ENCODE data around the gene PDE11A. TPM values are rescaled to one million over a fixed set of nuclear protein-coding genes. Genes with fewer than 3 reads are reported as not detected.
A peak's percentile ranks its signal among the peaks of the same experiment; 100 is the strongest.

Gene PDE11A
- total and polyA plus RNA-seq, 2 of the 13 experiments (the other 11 are each of a cell fraction or from before 2014, with no cell fraction given) = 1.2 to 1.7 TPM

DNA sequence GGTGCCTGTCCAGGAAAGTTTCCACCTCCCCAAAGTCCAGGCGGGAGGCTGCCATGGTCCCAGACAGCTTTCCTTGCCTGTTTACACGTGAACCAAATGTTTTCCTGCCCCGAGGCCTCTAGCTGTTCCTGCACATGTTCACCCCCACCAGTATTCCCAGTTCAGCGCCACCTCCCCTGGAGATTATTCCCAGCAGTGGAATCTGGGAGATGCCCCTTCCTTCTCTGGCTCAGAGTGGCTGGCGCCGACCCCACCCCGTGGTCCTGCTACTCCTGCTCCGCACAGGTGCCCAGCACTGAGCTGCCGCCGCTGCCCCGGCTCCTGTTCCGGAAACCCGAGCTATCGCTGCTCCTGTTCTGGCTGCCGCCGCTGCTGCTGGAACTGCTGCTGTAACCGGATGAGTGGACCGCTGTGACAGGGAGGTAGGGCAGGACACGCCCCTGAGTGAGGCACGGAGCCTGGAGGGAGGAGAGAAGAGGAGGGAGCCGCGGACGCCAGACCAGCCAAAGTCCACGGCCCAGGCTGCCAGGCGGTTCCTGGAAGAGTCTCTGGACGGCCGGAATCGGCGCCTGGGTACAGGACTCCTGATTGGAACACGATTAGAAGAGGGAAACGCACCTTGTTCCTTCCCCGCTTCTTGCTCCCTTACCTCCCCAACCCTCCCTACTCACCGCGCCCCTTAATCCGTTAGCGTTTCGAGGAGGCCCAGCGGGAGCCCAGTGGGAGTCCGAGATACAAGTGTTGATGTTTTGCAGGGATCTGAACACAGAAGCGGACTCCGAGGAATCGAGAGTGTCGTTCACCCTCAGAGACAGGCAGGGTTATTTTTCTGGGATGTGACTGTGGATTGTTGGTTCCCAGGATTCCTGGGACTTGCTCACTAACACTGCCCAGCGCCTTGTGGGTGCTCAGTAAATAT is at the start of gene PDE11A (continued):
- TF ChIP-seq, protein P1, sequence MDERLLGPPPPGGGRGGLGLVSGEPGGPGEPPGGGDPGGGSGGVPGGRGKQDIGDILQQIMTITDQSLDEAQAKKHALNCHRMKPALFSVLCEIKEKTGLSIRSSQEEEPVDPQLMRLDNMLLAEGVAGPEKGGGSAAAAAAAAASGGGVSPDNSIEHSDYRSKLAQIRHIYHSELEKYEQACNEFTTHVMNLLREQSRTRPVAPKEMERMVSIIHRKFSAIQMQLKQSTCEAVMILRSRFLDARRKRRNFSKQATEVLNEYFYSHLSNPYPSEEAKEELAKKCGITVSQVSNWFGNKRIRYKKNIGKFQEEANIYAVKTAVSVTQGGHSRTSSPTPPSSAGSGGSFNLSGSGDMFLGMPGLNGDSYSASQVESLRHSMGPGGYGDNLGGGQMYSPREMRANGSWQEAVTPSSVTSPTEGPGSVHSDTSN (CRISPR knock-in tag; IDR thresholded peaks at IDR 0.05) = 0 out of 2 replicates have a peak, but pooled peaks have one; percentile 36
- TF ChIP-seq ZNF781 (CRISPR knock-in tag; IDR thresholded peaks at IDR 0.05; ENCODE audit: borderline replicate concordance, not compliant biosample characterization) (no peak), ZNF792 (CRISPR knock-in tag; IDR thresholded peaks at IDR 0.05) (0 out of 2 replicates have a peak, but pooled peaks have one; percentile 78), MIER2 (CRISPR knock-in tag; IDR thresholded peaks at IDR 0.05) (no peak), ZBTB21 (CRISPR knock-in tag; IDR thresholded peaks at IDR 0.05) (no peak), XBP1 (CRISPR knock-in tag; IDR thresholded peaks at IDR 0.05) (no peak)
- TF ChIP-seq, protein P2, sequence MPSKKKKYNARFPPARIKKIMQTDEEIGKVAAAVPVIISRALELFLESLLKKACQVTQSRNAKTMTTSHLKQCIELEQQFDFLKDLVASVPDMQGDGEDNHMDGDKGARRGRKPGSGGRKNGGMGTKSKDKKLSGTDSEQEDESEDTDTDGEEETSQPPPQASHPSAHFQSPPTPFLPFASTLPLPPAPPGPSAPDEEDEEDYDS (CRISPR knock-in tag; IDR thresholded peaks at IDR 0.05) = peak; percentile 89

DNA sequence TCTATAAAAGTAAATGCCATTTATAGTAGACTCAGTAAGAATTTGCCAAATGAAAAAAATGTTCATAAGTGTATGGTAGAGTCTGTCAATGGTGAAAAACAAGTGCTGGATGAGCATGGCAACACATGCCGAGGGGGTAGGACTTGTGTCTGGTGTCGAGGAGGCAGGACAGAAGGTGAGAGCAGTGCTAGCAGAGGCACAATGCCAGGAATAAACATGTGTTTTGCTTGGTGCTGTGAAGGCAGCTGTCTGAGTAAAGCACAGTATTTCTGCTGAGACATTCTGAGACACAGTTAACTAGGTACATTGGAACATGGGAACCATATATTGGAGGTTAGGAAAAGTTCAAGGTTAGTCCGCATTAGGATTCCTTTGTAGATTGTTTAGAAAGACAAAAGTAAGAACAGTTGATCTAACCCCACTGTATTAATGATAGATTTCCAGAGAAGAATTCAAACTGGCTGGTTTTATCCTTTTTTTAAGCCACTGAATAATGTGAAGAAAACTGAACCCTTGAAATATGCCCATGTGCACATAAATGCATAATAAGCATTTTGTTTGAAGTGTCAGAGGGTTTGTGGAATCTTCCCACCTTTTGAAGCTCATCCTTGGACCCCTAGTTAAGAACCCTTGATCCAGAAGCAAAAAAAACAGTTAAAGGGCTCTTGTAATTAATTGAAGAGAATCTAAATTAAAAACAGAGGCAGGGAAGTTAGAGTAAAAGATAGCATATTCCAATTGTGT is 46.8 kb upstream of the PDE11A start:
- intact Hi-C loops (cut with micrococcal nuclease; ENCODE audit: unreplicated experiment) (no loop called here), in situ Hi-C loops (cut with HindIII; ENCODE audit: extremely low pct_ligation_motif_present, low pct_unique_long_range_greater_than_20kb) (loop anchor here (10.0 kb wide), 1 partner anchor 295 kb away; no protein-coding TSS in a partner anchor)
- Histone ChIP-seq H3K27ac (ENCODE audit: extremely low read length, insufficient read depth, low read length) (no peak overlapping the region), H3K27me3 (ENCODE audit: control insufficient read depth in 1 of 2, insufficient read depth in 2 of 2, low read length in 2 of 2) (no peaks in the 10 kb centered on the region), H3K79me2 (ENCODE audit: insufficient read depth, low read length) (no peaks in the 10 kb centered on the region), H3K4me2 (ENCODE audit: low read depth, low read length) (no peak overlapping the region), H2AFZ (ENCODE audit: low read length) (no peak overlapping the region), H3K9ac (ENCODE audit: insufficient read depth, low read depth, low read length) (no peak overlapping the region), H4K20me1 (ENCODE audit: insufficient read depth, low read length) (no peaks in the 10 kb centered on the region), H3K4me1 (ENCODE audit: insufficient read depth, low read length) (no peaks in the 10 kb centered on the region), H3K36me3 (replicated peaks in 1 of 2; ENCODE audit: control insufficient read depth in 1 of 2, insufficient read depth in 2 of 2, low read length in 2 of 2) (peaks cover 4 to 10% of the 10 kb centered on the region in 2 experiments; a peak in 4 of 5 replicates), H3K9me3 (ENCODE audit: low read length) (no peaks in the 10 kb centered on the region), H3K4me3 (replicated peaks in 1 of 3; ENCODE audit: insufficient read depth in 1 of 3, low read depth in 2 of 3, low read length in 3 of 3) (no peak overlapping the region)
- CTCF ChIA-PET (ENCODE audit: low intra/inter-chr PET ratio, low total read pairs) = no interaction called here
- FAIRE-seq (no peak), DNase-seq (ENCODE audit: low spot score) (no peak), ATAC-seq (no peak)
- BruUV-seq (replicated peaks) = no TSS peak
- WGBS (ENCODE audit: low lambda C conversion rate) = 97% methylated on average over 3 of the region's 3 CpGs
- POLR2A ChIA-PET = no interaction called here
- TF ChIP-seq ELF1 (CRISPR knock-in tag; IDR thresholded peaks at IDR 0.05) = no peak
- TF ChIP-seq ZNF337 (CRISPR knock-in tag; IDR thresholded peaks at IDR 0.05; ENCODE audit: borderline replicate concordance, low read depth) = no peak
- TF ChIP-seq, protein P3, sequence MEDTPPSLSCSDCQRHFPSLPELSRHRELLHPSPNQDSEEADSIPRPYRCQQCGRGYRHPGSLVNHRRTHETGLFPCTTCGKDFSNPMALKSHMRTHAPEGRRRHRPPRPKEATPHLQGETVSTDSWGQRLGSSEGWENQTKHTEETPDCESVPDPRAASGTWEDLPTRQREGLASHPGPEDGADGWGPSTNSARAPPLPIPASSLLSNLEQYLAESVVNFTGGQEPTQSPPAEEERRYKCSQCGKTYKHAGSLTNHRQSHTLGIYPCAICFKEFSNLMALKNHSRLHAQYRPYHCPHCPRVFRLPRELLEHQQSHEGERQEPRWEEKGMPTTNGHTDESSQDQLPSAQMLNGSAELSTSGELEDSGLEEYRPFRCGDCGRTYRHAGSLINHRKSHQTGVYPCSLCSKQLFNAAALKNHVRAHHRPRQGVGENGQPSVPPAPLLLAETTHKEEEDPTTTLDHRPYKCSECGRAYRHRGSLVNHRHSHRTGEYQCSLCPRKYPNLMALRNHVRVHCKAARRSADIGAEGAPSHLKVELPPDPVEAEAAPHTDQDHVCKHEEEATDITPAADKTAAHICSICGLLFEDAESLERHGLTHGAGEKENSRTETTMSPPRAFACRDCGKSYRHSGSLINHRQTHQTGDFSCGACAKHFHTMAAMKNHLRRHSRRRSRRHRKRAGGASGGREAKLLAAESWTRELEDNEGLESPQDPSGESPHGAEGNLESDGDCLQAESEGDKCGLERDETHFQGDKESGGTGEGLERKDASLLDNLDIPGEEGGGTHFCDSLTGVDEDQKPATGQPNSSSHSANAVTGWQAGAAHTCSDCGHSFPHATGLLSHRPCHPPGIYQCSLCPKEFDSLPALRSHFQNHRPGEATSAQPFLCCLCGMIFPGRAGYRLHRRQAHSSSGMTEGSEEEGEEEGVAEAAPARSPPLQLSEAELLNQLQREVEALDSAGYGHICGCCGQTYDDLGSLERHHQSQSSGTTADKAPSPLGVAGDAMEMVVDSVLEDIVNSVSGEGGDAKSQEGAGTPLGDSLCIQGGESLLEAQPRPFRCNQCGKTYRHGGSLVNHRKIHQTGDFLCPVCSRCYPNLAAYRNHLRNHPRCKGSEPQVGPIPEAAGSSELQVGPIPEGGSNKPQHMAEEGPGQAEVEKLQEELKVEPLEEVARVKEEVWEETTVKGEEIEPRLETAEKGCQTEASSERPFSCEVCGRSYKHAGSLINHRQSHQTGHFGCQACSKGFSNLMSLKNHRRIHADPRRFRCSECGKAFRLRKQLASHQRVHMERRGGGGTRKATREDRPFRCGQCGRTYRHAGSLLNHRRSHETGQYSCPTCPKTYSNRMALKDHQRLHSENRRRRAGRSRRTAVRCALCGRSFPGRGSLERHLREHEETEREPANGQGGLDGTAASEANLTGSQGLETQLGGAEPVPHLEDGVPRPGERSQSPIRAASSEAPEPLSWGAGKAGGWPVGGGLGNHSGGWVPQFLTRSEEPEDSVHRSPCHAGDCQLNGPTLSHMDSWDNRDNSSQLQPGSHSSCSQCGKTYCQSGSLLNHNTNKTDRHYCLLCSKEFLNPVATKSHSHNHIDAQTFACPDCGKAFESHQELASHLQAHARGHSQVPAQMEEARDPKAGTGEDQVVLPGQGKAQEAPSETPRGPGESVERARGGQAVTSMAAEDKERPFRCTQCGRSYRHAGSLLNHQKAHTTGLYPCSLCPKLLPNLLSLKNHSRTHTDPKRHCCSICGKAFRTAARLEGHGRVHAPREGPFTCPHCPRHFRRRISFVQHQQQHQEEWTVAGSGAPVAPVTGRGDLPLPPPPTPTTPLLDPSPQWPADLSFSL (CRISPR knock-in tag; IDR thresholded peaks at IDR 0.05) = no peak
- TF ChIP-seq MYC (CRISPR knock-in tag; IDR thresholded peaks at IDR 0.05; ENCODE audit: borderline replicate concordance) = no peak
- no peak for TF ChIP-seq KAT8 (CRISPR knock-in tag; IDR thresholded peaks at IDR 0.05)
- TF ChIP-seq ZFP36L1 (CRISPR knock-in tag; IDR thresholded peaks at IDR 0.05) = no peak
- TF ChIP-seq NR2F2 (IDR thresholded peaks at IDR 0.05; ENCODE audit: borderline replicate concordance, low read depth) = no peak
